Measurements from ENCODE around the gene FOXD1.

- TF ChIP-seq CTCF (IDR thresholded peaks at IDR 0.05; ENCODE audit: low read depth, low read length) = no peak
- TF ChIP-seq EZH2phosphoT487 (IDR thresholded peaks at IDR 0.05; ENCODE audit: low read depth) = no peak
Observed at GRCh38 chr5:73415617-73416016, 33.0 kb downstream of the FOXD1 start.

Data from OCI-LY3 (cell line).